GM19351 (cell line): ENCODE results near the gene NUP93.
A peak's percentile ranks its signal among the peaks of the same experiment; 100 is the strongest.
"Not testable (repeated sequence)": the region's sequence is repeated elsewhere in the genome, so short reads cannot be mapped to it uniquely, and the experiment has no call there.

ENCODE experiments used
- ATAC-seq: cut with Tn5 transposase; IDR thresholded peaks from one replicate; pipeline ENCODE4 v1.9.1; 2021; ENCODE audit warnings: mild to moderate bottlenecking, moderate library complexity; ENCODE audit not compliant: unreplicated experiment

NUP93 gene

DNA sequence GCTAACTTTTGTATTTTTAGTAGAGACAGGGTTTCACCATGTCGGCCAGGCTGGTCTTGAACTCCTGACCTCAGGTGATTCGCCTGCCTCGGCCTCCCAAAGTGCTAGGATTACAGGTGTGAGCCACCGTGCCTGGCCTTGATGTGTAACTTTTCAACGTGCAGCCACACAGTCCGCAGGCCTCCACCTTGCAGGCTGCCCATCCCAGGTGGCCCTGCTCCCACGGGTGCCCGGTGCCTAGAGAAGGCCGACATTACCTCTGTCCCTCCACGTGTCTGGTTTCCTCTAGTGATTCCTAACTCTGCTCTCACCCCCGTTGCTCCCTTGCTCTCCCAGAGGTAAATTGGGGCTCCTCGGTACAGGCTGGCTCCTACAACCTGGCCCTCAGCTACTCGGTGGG, 155.0 kb downstream of the NUP93 start:
- ATAC-seq: not testable (repeated sequence)

DNA sequence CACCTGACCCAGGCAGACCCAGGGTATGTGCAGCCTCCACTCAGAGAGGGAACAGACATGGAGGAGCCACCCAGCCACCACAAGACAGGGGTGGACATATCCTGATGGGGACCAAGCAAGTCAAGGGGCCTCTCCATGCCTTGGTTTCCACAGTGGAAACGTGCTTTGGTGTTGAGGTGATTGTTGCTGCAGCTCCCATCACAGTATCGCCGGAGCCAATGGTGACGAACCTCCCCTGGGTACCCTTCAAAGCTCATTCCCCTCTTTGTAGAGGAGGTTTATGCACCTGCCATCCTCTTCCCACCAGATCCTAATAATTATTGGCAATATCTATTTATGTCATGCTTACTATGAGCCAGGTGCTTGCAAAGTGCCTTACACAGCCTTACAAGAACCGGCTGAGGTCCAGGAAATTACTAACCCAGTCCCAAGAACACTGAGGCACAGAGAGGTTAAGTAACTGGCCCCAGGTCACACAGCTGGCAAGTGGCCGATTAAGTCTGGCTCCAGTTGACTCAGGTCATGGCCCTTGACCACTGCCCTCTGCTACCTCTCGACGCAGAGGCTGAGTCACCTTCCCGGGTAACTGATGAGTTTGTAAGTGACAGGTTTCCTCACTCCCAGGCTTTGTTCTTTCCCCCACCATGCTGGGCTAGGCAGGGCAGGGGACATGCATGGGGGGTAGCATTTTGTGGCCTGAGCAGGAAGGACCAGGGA, 155.7 kb downstream of the NUP93 start:
- no peak for ATAC-seq

DNA sequence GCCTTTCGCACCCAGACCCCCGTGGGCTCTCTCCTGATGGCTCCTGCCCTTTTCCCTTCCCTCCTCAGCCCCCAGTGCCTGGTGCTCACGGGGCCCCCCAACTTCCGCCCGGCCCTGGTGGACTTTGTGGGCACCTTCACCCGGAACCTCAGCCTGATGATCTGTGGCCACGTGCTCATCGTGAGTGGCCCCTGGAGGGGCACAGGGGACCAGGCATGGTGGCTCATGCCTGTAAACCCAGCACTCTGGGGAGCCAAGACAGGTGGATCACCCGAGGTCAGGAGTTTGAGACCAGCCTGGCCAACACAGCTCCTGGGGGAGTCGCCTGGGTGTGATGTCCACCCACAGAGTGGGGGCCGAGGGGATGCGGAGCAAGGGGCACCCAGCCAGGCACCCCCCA, 156.4 kb downstream of the NUP93 start:
- no peak for ATAC-seq

DNA sequence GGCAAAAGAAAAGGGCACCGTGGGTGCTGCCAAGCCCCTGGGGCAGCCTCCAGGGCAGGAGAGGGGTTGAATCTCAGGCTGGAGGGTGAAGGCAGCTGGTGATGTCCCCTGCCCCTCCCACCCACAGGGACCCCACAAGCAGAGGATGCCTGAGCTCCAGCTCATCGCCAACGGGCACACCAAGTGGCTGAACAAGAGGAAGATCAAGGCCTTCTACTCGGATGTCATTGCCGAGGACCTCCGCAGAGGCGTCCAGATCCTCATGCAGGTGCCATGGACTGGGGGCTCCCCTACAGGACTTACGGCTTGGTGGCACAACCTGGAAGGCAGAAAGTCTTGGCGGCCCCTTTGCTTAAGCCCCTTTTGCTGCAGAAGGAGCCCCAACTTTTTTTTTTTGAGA, 156.9 kb downstream of the NUP93 start:
- ATAC-seq: no peak

DNA sequence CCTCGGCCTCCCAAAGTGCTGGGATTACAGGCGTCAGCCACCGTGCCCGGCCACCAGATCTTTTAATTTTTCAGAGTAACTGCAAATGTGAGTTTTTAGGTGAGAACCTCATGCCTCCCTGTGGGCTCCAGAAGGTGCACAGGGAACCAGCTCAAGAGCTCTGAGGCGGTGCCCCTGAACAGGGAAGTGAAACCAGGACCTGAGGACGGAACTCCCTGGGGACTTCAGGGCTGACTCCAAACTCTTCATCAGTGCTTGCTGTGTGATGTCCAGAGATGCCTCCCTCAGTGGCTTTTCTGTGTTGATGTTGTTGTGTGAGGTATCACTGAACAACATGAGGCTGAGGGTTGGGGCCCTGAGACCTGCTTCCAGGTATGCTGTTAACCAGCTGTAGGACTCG, 158.9 kb downstream of the NUP93 start:
- ATAC-seq: peak; percentile 77

DNA sequence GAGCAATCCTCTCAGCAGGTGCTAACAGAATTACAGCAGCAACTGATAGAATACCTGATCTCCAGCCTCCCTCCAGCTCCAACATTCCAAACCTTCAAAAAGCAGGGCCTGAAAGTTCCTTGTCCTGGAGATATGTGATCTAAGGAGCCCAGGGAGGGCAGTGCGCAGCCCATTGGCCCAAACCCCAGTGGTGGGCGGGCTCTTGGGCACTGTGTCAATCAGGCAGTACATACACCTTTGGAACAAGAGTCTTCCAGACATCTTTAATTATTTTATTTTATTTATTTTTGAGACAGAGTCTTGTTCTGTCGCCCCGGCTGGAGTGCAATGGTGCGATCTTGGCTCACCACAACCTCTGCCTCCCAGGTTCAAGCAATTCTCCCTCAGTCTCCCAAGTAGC, 159.3 kb downstream of the NUP93 start:
- peak; percentile 27 for ATAC-seq

DNA sequence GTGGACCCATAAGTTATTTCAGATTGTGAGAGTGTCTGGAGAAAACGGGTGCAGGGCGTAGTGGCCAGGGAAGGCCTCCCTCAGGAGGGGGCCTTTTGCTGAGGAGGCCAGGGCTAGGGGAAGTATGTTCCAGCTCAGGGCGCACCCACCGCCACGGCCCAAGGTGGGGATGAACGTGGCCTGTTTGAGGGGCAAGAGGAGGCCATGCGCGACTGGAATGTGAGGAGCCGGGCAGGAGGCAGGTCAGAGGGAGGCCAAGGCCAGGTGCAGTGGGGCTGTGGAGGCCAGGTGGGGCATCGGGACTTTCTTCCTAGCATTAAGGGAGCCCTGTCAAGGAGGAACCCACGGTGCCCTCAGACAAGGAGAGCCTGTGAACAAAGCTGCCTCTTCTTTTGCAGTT, 161.8 kb downstream of the NUP93 start:
- no peak for ATAC-seq

DNA sequence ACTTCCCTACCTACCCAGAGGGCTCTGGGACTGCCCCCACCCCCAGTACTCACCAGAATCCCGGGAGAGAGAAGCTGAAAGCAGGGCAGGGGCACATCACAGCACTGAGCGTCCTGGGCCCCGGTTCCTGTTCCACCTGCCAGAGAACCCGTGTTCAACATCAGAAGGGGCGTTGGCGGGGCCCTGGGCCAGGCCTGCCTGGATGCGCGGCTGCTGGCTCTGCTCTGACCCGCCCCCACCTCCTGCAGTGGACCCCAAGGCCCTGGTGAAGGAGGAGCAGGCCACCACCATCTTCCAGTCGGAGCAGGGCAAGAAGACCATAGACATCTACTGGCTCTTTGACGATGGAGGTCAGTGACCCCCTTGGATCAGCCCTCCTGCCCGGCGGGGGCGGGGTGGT, 162.8 kb downstream of the NUP93 start:
- ATAC-seq: no peak

DNA sequence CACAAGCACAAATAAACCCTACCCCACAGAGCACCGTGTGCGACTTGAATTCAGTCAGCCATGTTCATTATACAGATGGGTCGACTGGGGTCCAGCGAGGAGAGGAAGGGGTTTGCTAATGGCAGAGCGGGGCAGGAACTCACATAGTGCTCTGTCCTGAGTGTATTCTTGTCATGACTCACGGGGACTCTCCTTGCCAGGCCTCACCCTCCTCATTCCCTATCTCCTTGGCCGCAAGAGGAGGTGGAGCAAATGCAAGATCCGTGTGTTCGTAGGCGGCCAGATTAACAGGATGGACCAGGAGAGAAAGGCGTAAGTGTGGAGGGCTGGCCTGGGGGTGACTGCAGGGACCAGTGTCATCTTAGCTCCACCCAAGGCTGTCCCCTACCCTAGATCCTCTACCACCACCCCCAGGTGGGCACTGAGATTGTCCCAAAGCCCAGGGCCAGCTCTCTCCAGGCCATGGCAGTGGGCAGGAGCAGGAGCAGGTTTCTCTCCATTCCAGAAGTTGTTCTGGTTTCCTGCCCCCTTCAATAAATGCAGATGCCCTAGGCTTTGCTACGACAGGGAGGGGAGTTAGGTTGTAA, 164.5 kb downstream of the NUP93 start:
- no peak for ATAC-seq

DNA sequence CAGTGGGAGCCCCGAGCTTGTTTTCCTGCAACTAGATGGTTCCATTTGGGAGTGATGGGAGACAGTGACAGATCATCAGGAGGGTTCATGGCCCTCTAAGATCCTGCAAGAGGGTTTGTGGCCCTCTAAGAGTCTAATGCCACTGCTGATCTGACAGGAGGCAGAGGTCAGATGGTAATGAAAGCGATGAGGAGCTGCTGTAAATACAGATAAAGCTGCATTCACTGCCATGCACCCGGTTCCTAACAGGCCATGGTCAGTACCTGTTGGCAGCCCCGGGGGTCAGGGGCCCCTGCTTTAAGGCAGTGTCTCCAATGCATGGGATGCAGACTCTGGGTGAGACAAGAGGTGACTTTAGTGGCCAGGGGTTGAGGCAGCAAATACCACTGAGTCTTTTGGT, 165.9 kb downstream of the NUP93 start:
- ATAC-seq: no peak

DNA sequence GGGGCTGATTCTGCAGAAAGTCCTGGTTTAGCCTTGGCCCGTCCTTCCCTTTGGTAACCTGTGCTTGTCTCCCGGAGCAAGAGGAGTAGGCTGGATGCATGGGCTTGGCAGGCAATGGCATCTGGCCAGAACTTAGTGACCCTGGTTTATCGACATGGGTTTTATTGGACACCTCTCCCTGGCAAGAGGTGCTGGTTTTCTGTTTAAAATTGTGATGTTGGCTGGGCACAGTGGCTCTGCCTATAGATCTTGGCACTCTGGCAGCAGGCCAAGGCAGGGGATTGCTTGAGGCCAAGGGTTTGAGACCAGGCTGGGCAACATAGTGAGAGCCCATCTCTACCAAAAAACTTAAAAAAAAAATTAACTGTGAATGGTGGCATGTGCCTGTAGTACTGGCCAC, 166.3 kb downstream of the NUP93 start:
- ATAC-seq: no peak

DNA sequence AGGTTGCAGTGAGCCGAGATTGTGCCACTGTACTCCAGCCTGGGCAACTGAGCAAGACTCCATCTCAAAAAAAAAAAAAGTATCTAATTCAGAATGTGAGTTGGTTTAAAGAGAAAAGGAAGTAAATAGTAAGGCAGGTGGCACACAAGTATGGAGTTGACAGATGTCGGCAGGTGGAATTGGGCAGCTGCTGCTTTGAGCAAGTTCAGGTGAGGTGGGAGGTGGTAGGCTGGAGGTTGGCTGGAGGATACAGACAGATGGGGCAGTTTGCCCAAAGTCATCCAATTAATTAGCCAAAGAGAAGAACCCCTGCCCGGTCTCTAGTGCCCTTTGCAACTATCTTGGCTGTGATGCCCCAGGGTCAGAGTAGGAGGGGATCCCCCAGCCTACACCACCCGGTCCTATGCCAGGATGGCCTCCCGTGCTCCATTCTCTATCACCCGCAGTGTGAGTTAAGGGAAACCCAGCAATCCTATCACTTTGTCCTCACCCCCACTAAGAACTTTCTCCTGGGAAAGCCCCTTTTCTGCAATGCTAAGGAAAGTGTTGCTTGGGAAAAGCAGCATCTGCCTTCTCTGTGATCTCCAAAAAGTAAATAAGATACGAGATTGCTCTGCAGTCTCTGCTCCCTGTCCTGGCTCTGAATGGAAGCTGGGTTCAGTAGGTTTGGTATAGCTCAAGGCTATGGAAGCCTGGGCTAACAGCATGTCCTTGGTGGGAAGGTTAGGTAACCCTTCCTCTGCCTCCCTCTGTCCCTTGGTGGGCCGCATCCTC, 167.3 kb downstream of the NUP93 start:
- no peak for ATAC-seq

DNA sequence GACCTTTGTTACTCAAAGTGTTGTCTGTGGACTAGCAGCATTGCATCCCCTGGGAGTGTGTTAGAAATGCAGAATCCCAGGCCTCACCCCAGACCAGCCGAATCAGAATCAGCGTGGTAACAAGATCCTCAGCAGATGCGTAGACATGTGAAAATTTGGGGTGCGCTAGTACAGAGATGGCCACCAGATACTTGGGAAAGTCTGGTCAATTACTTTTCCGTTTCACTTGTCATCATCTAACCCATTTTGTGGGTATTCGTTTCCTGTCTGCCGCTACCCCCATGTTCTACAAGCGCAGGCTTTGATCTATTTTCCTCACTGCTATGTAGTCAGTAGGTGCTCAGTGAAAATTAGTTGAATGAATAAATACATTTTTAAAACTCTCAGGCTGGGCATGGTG, 168.9 kb downstream of the NUP93 start:
- ATAC-seq: peak; percentile 88
